GM18502 (cell line): Measurements from ENCODE around the gene PBX3.

ENCODE experiments used
- ATAC-seq: cut with Tn5 transposase; IDR thresholded peaks from one replicate; pipeline ENCODE4 v1.9.1; 2021; ENCODE audit warnings: mild to moderate bottlenecking; ENCODE audit not compliant: unreplicated experiment, poor library complexity

The PBX3 gene

DNA sequence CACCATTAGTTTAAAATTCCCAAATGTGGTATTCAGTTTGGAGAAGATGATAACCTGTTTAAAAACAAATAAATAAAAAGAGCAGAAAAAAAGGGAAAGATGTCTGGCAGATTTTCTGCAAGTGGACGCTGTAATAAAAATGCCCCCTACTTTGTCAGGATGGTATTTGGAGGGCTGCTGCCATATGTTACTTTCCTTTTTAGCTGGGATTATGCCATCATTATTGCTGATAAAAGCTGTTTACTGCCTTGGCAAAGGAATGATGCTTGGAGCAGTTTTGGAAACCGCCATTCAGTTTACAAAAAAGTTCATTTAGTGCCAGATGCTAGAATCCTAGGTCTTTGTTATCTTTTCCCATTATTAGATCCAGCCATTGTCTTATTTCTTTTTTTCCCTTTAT, 104.8 kb downstream of the PBX3 start:
- ATAC-seq = no peak

DNA sequence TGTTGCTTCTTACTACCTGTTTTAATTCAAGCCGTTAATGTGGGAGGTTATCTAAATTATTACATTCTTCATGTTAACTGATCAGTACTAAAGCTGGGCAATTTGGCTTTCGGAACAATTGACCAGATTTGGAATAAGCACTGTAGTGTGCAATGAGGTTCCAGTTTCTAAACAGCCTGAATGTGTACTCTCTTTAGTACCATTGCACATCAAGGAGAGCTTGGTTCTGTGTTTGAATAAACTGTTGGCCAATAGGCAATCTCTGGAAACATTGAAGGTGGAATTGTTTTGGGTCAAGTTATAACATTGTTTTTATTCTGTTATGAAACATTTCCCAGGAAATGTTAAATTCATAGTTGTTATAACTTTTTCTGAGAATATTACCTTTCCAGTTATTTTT, 105.2 kb downstream of the PBX3 start:
- ATAC-seq = no peak

DNA sequence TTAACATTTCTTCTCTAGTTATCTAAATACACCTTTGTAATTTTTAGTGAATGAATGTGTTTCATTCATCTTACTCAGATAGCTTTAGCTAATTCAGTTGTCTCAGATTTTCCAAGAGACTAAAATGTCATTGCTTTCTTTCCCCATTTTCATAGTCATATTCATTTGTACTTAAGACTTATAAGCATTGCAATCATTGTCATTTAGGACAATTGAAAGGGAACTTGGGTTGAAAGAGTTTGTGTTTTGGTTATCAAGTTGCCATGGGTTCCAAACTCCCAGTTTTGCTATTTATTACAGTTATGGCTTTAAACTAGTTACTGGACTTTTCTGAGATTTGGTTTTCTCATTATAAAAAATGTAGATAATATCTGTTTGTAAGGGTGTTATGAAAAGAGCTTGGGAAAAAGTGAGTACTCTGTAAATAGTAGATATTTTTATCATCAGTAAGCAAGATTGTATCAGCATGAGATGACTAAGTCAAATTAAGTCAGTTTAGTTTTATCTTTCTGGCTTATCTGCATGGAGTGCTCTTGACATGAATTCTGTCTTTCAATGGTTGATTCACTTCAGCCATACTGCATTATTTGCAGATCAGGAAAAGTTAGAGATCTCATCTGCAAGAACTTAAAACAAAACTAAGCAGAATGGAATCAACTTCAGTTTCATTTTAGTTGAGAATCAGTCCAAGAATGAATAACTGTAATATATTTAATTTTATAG, 107.5 kb downstream of the PBX3 start:
- ATAC-seq = no peak

DNA sequence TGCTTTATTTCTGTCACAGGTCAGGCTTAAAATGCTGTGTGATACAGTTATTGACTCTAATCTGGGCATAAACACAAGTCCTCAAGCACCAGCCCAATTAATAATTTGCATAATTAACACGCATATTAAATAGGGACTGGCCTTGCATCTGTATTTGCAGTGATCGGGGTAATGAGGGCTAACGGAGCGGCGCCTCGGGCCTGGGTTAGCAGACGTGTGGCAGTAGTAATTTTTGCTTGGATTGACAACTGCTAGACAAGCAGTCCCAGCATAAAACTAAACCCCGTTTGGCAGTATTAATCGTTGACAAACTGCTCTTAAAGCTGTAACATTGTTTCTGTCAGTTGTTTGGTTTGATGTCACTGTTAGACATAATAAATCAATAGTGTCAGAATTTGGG, 109.2 kb downstream of the PBX3 start:
- ATAC-seq = no peak

DNA sequence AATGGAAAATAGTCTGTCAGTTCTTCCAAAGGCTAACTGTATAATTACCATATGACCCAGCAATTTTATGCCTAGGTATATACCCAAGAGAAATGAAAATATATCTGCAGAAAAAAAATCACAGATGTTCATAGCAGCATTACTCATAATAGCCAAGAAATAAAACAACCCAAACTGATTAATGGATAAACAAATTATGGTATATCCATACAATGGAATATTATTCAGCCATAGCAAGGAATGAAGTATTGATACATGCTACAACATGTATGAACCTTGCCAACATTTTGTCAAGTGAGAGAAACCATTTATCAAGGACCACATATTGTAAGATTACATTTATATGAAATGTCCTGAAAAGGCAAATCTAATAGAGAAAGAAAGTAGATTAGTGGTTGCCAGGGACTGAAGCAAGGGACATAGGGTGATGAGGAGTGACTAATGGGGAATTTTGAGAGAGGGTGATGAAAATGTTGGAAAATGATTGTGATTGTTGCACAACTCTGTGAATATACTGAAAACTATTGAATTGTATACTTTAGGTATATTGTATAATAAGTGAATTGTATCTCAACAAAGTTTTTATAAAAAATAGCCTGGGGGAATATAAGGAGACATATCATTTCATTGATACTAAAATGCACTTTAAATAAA, 114.4 kb downstream of the PBX3 start:
- no peak for ATAC-seq

DNA sequence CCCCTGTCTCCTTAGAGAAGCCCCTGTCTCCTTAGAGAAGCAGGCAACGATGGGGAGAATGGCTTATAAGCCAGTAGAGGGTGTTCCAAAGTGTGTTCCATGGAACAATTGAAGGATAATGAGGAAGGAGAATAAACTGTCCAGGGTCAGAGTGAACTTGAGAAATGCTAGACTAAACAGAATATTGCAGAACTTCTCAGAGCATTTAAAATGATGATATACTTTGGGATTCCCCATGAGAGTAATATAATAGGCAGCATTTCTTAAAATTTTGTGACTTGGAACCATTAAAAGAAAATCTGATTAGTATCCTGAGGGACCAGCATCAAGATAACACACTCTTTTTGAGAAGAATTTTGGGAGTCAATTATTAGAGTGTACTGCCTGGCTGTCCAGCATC, 116.8 kb downstream of the PBX3 start:
- no peak for ATAC-seq

DNA sequence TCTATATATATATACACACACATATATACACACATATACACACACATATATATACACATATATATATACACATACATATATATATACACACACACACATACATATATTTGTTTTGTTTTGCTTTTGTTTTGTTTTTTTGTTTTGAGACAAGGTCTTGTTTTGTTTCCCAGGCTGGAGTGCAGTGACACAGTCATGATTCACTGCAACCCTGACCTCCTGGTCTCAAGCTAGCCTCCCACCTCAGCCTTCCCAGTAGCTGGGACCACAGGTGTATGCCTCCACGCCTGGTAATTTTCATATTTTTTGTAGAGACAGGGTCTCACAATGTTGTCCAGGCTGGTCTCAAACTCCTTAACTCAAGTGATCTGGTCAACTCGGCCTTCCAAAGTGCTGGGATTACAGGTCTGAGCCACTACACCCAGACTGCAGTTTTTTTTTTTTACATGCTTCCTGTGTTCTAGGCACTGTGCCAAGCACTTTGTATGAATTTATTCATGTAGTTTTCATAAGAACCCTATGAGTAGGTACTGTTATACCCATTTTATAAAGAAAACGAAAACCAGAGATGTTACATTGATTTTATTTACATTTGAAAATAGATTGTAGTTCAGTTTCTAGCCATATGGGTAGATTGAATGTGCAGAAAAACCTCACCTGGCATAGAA, 120.7 kb downstream of the PBX3 start:
- ATAC-seq = no peak

DNA sequence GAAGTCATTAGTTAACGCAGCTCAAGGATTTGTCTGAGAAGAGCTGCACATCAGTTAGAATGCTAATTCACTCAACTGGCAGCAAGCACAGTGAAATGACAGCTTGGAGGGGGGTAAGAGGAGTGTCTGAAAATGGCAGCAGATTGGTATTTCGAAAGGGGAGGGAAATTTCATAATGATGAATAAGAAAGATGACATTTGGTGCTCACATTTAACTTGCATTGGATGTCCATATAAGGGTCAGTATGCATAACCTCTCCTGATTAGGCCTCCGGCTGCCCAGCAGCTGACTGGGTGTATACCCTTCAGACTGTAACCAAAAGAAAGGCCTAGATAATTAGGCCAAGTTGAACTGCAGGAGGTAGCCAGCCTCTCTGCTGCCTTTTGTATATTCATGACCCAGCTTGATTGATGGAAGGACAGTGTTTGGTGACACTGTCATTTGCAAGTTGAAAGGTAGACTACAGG, 131.0 kb downstream of the PBX3 start:
- no peak for ATAC-seq

DNA sequence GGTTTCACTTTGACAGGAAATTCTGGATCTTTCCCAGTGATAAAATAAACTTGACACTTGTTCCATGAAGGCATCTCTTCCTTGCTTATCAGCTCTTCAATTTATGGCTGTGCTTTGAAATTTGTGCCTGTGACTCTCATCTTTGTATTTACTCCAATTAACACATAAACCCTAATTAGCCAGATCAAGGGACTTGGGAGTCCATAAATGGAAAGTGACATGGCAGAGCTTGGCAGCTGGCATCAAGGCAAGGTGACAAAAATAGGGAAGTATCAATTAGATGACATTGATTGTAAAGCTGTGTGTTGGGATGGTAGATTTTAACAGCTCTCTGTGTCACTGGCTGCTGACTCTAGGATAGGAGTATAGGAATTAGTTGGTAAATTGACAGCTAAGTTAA, 133.9 kb downstream of the PBX3 start:
- ATAC-seq = no peak

DNA sequence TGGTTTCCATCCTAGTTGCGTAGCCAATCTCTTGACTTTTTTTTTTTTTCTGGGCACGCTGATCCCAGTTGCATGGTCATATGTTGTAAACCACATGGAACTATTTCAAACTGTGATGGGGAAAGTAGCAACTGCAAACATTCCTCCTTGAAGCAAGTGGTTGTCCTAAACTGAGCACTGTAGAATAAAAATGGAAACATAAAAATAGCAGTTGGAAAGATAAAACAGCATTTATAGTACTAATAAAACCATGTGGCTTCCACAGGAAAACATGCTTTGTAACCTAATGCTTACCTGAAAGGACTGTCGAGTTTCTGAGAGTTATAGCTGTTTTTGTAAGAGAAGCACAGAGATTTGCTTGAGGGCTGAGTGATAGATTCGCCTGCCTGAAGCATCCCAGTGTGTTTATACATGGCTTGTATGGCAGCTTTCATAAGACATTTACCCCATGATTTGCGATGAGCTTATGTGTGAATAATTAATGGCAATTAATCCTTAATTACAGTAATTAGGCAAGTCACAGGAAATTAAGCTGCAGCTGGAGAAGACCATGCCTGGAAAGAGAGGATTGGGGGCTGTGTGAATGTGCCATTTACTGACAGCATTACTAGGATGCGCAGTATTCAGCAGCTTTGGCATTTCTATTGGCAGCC, 136.5 kb downstream of the PBX3 start:
- ATAC-seq = no peak

DNA sequence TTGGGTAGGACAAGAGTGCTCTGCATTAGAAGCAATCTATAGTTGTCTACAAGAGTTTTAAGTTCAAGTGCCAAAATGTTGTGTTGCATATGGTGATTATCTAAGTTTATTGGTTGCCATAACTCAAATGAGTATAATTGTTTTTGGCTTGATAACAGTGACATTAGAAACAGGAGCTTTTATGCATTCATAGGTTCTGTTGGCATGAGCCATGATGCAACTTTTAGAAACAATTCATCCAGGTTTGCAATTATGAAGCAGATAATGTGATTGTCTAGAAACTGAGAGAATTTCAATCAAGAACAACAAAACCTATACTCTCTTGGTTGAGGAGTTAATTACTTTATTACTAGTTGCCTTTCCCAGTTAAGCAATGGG, 137.0 kb downstream of the PBX3 start:
- ATAC-seq = no peak

DNA sequence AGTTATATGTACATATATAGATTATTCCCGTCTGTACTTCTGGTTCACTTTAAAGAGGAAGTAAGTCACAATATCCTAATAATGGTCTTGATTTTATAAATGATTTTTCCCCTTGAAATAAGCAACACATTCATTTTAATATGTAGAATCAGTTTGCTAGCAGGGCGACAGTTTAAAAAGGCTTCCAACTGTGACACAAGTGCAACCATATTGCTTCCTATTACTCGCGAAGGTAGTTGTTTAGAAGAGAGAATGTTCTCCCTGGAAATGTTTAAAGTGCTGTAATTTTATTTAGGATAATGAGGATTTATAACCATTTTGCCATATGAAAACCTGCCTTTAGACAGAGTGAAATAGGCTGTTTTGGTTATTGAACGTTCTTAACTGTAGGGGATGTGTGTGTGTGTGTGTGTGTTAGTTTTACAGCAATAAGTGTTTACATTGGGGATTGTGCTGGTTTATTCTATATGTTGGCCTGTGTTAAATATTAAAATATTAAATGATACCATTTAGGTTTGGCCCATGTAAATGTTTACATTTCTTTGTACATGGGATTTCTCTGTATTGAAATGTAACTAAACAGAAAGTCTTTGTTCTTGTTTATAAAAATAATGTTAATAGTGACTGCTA, 138.3 kb downstream of the PBX3 start:
- no peak for ATAC-seq

DNA sequence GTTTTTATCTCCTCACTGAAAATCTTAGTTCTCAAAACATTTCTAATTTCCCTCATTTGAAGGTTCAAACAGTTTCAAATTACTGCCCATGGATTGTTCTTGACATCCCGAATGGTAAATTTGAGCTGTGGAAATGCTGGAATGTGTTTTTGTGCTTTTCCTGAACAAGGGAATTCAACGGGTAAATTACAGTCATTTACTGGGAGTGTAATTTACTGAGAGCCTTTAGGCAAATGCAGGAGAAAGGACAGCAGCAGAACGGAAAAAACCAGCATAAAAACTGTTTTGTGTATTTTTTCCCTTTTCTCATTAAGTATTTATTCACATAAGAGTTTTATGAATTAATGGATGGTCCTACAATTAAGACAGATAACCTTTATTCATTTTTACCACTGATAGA, 139.2 kb downstream of the PBX3 start:
- ATAC-seq = no peak

DNA sequence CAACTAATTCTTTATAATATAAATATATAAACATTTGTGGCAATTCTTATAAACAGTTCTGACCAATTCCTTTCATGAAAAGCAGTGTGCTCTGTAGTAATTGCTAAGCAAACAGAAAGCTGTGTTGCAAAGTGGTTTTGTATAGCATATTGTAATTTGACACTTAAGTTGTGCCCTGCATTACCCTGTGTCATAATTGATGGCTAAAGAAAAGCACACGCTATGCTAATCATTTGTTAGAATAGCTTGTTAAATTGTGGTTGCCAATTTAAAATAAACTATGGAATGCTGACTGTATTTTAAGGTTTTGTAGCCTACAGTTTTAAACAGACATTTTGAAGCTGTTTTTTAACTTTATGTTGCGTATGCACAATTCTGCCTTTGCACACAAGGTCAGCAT, 140.0 kb downstream of the PBX3 start:
- ATAC-seq = no peak

DNA sequence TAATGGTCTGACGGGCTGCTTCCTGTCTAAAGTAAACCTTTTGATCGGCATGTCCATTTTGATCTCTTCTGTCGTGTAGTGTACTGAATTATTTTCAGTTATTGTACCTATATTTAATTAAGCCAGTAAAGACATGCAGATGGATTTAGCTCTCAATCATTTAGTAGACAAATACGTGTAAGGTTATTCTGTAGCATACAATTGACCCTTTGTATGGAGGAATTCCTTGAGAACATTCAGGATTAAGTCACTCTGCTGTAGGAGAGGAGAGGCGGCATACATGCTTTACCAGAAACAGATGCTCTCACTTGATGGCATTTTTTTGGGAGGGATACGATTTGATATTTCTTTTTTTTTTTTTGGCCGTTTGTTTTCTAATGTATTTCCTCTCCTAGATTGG, 141.0 kb downstream of the PBX3 start:
- no peak for ATAC-seq

DNA sequence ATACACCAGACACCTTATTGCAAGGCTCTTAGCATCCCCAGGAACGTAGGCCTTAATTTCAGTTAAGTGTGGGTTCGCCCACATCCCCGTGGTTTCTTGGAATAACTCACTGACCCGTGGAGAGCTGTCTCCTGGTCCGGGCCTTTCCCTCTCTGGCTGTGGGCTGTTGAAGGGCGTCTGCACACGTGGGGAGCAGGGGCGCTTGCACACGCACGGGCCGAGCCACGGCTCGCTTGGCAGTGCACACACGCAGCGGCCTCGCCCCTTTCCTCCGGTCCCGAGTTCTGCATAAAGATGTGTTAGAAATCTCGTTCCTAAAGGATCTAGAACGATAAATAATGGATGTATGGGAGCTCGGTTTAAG, 141.9 kb downstream of the PBX3 start:
- peak; percentile 31 for ATAC-seq

DNA sequence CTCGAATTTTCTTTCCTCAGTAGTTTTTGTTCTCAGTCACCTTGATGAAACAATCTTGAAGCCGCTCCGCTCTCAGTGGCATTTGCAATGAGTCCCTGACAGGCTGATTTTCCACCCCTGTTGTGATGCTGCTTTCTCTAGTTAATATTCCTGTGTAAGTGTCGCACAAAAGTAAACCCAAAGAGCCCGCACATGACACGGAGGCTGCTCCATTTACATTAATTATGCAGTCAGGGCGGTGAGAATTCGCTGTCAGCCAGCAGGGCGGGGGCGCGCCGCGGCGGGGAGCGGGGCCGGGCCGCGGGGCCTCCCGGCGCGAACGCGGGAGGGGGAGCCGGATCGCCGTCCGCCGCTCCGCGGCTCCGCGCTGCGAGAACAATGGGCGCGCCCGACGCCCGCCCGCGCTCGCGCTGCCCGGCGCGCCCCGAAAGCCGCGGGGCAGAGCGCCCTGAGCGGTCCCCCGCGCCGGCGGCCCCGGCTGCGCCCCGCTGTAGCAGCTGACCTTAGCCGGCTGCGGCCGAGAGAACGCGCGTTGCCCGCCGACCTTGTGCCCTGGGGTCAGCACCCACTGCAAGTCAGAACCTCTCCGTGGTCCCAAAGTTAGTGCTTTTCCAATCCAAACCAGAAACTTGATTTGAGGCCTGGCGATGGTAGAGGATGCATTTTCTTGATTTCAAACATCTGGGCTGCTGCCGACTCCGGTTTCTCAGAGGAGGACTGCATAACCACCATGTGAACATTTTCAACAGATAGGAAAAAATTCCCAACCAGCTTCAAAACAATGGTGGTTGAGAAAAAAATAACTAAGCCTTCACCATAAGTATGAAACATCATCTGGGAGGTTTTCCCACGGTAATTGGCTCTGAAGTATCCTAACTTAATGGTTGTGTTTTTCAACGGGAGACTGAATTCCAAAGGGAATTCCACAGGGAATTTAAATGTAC, 142.6 kb downstream of the PBX3 start:
- peak; percentile 54 for ATAC-seq

DNA sequence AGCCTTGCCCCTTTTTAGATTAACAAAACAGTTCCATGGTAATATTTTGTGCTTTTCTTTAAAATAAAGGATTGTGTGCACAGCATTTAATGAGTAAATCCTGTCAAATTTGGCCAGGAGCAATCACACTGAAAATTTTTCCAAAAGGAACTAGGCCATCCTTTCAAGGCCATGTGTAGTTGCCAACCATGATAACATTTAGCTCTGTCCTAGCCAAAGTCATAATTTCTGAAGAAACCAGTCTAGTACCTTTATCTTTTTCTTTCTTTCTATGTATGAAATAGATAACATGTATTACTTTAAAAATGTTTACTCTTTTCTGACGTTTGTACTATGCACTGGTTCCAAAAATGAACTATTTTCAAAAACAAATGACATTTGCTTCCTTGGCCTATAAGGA, 143.7 kb downstream of the PBX3 start:
- ATAC-seq = no peak

DNA sequence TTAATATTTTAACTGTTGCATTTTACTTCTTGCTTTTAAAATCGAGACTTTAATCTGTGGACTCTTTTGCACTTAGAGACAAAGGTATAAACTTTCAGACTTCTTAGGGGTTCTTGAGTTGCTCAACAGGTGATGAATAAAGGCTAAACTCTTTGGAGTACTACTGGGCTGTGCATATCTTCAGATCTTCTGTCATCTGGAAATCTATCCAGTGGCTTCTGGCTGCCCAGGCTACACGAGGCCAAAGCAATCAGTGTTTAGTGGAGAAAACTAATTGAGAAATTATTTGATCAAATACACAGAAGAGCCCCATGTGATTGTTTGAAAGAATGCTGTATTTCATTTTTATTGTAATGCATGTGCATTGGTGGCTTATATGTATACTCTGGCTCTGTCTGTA, 146.1 kb downstream of the PBX3 start:
- ATAC-seq = no peak

DNA sequence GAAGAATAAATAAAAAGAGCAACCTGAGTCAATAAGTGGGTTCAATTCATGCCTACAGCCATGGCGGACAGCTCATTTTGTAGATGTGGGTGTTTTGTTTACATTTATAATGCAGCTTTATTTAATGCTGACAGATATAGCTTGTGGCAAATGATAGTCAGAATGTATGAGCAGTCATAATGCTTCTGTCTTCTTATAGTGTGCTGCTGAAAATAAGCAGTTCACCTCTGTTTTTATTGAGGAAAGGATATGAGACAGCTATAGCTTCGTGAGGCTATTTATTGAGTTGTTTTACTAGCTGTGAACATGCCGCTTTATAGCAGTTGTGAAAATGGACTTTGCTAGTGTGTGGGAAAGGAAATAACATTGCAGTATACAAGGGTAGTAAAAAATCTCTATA, 147.4 kb downstream of the PBX3 start:
- ATAC-seq = no peak
